ENCODE measurements around the gene MRPL48. TPM values are rescaled to one million over a fixed set of nuclear protein-coding genes. Genes with fewer than 3 reads are reported as not detected.
A peak's percentile ranks its signal among the peaks of the same experiment; 100 is the strongest.

MRPL48 gene
- total and polyA plus RNA-seq, 2 of the 8 experiments (the other 6 are each of a cell fraction or from before 2014, with no cell fraction given): 34.9 to 59.9 TPM

- Histone ChIP-seq H3K27ac (ENCODE audit: low read depth, low read length) (no peak overlapping the region), H3K36me3 (ENCODE audit: control insufficient read depth in 2 of 4, insufficient read depth in 4 of 4, low read length in 3 of 4) (no peaks in the 10 kb centered on the region), H3K4me1 (replicated peaks in 1 of 4; ENCODE audit: control insufficient read depth in 3 of 4, insufficient read depth in 4 of 4, low read length in 3 of 4) (peaks cover 3 to 7% (median 6%) of the 10 kb centered on the region in 4 experiments; a peak in 4 of 7 replicates), H2BK12ac (ENCODE audit: low read depth, low read length) (peak overlapping the region; percentile 91; the same call in 1 of the 2 replicates), H3K9me3 (ENCODE audit: insufficient read depth in 2 of 2, low read depth in 1 of 2, low read length in 1 of 2) (no peaks in the 10 kb centered on the region), H3K18ac (ENCODE audit: extremely low read depth, low read length) (no peak overlapping the region; the same call in 1 of the 2 replicates), H2BK15ac (ENCODE audit: low read length) (no peak overlapping the region), H2BK5ac (ENCODE audit: low read depth, low read length) (no peak overlapping the region; the same call in 1 of the 2 replicates), H3K27me3 (replicated peaks in 1 of 4; ENCODE audit: control insufficient read depth in 3 of 4, extremely low read depth in 1 of 4, insufficient read depth in 3 of 4, low read length in 3 of 4) (no peaks in the 10 kb centered on the region), H2BK120ac (replicated peaks; ENCODE audit: low read depth, low read length) (no peak overlapping the region), H3K56ac (replicated peaks; ENCODE audit: insufficient read length, low read depth, low read length) (no peak overlapping the region), H3K79me2 (ENCODE audit: control insufficient read depth in 1 of 2, insufficient read depth in 2 of 2, low read length in 2 of 2) (0 out of 4 replicates have a peak, but pooled peaks cover 0 to under 1% of the 10 kb centered on the region in 2 experiments), H2AFZ (ENCODE audit: low read length) (no peak overlapping the region), H3K4me3 (ENCODE audit: extremely low read depth in 1 of 4, insufficient read depth in 2 of 4, low read depth in 3 of 4, low read length in 4 of 4) (no peak overlapping the region), H4K91ac (replicated peaks; ENCODE audit: insufficient read length, low read length) (no peak overlapping the region), H3K14ac (ENCODE audit: insufficient read length) (no peak overlapping the region), H4K20me1 (replicated peaks in 1 of 2; ENCODE audit: control insufficient read depth in 1 of 2, insufficient read depth in 2 of 2, low read length in 2 of 2) (no peaks in the 10 kb centered on the region), H3K9ac (replicated peaks in 1 of 4; ENCODE audit: extremely low read depth in 1 of 4, low read depth in 3 of 4, low read length in 3 of 4) (no peak overlapping the region; a peak in 1 of 7 replicates), H3K4me2 (ENCODE audit: insufficient read depth in 1 of 2, low read depth in 2 of 2, low read length in 2 of 2) (peak overlapping the region in 1 of 2 experiments; percentile 36; a peak in 1 of 4 replicates), H3K4ac (replicated peaks; ENCODE audit: insufficient read length, low read depth, low read length) (no peak overlapping the region), H3K23me2 (ENCODE audit: low read depth, low read length) (peaks cover 2% of the 10 kb centered on the region; the same call in 1 of the 2 replicates), H4K8ac (ENCODE audit: extremely low read depth, insufficient read depth, low read length) (no peak overlapping the region), H2BK20ac (ENCODE audit: low read length) (no peak overlapping the region), H3K79me1 (ENCODE audit: low read depth, low read length) (no peaks in the 10 kb centered on the region), H3K23ac (ENCODE audit: insufficient read length) (no peak overlapping the region), H4K5ac (ENCODE audit: insufficient read length, low read depth, low read length) (no peak overlapping the region), H2AK5ac (ENCODE audit: low read depth, low read length) (no peak overlapping the region; the same call in 1 of the 2 replicates)
- FAIRE-seq (no peak), DNase-seq (ENCODE audit: low read depth in 1 of 2, low spot score in 2 of 2) (no peak)
- WGBS, 2 experiments (ENCODE audit: extremely low coverage in 1 of 2, insufficient coverage in 1 of 2, insufficient read length in 1 of 2, insufficient replicate concordance in 2 of 2, low coverage in 1 of 2, low lambda C conversion rate in 2 of 2, missing lambda C conversion rate in 1 of 2): 89% methylated on average over 5 of the region's 5 CpGs; no CpG with 5 or more reads in 1 of the 2 experiments
- ChIA-PET POLR2A (ENCODE audit: partially characterized antibody) (interaction anchor here (1.0 to 2.7 kb wide), 7 partner anchors 8 to 148 kb away, joined by 4 to 26 read pairs (median 6); partner anchors contain the start of gene RAB6A), CTCF (ENCODE audit: partially characterized antibody) (interaction anchor here (1.1 to 1.6 kb wide), 3 partner anchors 21 to 148 kb away, joined by 3 to 6 read pairs (median 3); partner anchors contain the start of gene RAB6A)
- 0 out of 3 replicates have a peak, but pooled peaks of 1 of the 2 experiments have one; percentile 5 for TF ChIP-seq POLR2A (IDR thresholded peaks at IDR 0.05; ENCODE audit: control extremely low read depth in 1 of 2, low read depth in 2 of 2, low read length in 2 of 2)
- TF ChIP-seq EGR1 (IDR thresholded peaks at IDR 0.05; ENCODE audit: borderline replicate concordance, low read depth, low read length): no peak
Observed at GRCh38 chr11:73783483-73784020, 4.1 kb upstream of the MRPL48 start.
